HEK293 (cell line): Measurements from ENCODE around the gene TOMM5.

ENCODE experiments used
- CTCF ChIA-PET: fragments of 350-600 bp; formaldehyde crosslinking; extraction: SDS; loops from one replicate; lab custom pipeline; 2021; ENCODE audit warnings: antibody characterized with exemption; lab: Yijun Ruan, JAX
- POLR2A ChIA-PET: fragments of 300-600 bp; formaldehyde crosslinking; extraction: SDS; loops from one replicate; lab custom pipeline; 2020; ENCODE audit warnings: antibody characterized with exemption, inconsistent platforms; lab: Yijun Ruan, JAX
- H3K27ac ChIP-seq: fragments of 200-500 bp; sonication (Bioruptor generic); 2 replicates; pipeline ENCODE4 v1.5.1; 2014; ENCODE audit warnings: low read depth, low read length, control low read depth, inconsistent platforms; ENCODE audit errors: extremely low read depth
- H3K36me3 ChIP-seq, 2 experiments: fragments of 200-500 bp in 1 of 2; sonication (Bioruptor generic) in 1 of 2; 1 replicate in 1 of 2; 2 replicates in 1 of 2; pipeline ENCODE4 v1.5.1; 2014 to 2017; ENCODE audit warnings: inconsistent platforms in 2 of 2, low read length in 2 of 2; ENCODE audit not compliant: control insufficient read depth in 2 of 2, insufficient read depth in 1 of 2
- H3K4me1 ChIP-seq: fragments of 200-500 bp; sonication (Bioruptor generic); 2 replicates; pipeline ENCODE4 v1.5.1; 2014; ENCODE audit warnings: mild to moderate bottlenecking, low read length, inconsistent platforms; ENCODE audit not compliant: control insufficient read depth, insufficient read depth
- H3K4me3 ChIP-seq: 2 replicates; pipeline ENCODE4 v1.5.1; 2011; ENCODE audit warnings: low read depth, mild to moderate bottlenecking, control low read depth, low read length, moderate library complexity
- H3K9me3 ChIP-seq: fragments of 200-500 bp; sonication (Bioruptor generic); 2 replicates; pipeline ENCODE4 v1.5.1; 2014; ENCODE audit warnings: low read depth, low read length, inconsistent platforms; ENCODE audit not compliant: control insufficient read depth, insufficient read depth
- CTCF ChIP-seq: fragments of 450-650 bp; formaldehyde crosslinking; IDR thresholded peaks from 2 replicates; pipeline ENCODE4 v1.5.1; 2016; ENCODE audit warnings: missing biosample characterization, missing genetic modification characterization
- KLF10 ChIP-seq: fragments of 450-650 bp; IDR thresholded peaks from 2 replicates; pipeline ENCODE4 v1.5.1; 2018; ENCODE audit warnings: missing biosample characterization, mild to moderate bottlenecking, missing genetic modification characterization
- KLF9 ChIP-seq: fragments of 450-650 bp; formaldehyde crosslinking; IDR thresholded peaks from 2 replicates; pipeline ENCODE4 v1.5.1; 2016; ENCODE audit warnings: missing biosample characterization, missing genetic modification characterization, low read depth
- MEIS1 ChIP-seq: sonication (generic); formaldehyde crosslinking; IDR thresholded peaks from 2 replicates; pipeline ENCODE4 v1.8.1; 2022; ENCODE audit warnings: missing genetic modification reagents, mild to moderate bottlenecking, borderline replicate concordance
- YY1 ChIP-seq: fragments of 450-650 bp; formaldehyde crosslinking; IDR thresholded peaks from 2 replicates; pipeline ENCODE4 v1.5.1; 2018; ENCODE audit warnings: missing biosample characterization, missing genetic modification characterization
- ZBTB48 ChIP-seq: fragments of 450-650 bp; formaldehyde crosslinking; IDR thresholded peaks from 2 replicates; pipeline ENCODE4 v1.5.1; 2016; ENCODE audit warnings: missing biosample characterization, missing genetic modification characterization
- ZNF10 ChIP-seq: fragments of 450-650 bp; formaldehyde crosslinking; IDR thresholded peaks from 2 replicates; pipeline ENCODE4 v1.5.1; 2017; ENCODE audit warnings: missing biosample characterization, missing genetic modification characterization
- ZNF133 ChIP-seq: fragments of 450-650 bp; formaldehyde crosslinking; IDR thresholded peaks from 2 replicates; pipeline ENCODE4 v1.5.1; 2016; ENCODE audit warnings: missing biosample characterization, missing genetic modification characterization
- ZNF202 ChIP-seq: fragments of 450-650 bp; formaldehyde crosslinking; IDR thresholded peaks from 2 replicates; pipeline ENCODE4 v1.5.1; 2016; ENCODE audit warnings: missing biosample characterization, missing genetic modification characterization, borderline replicate concordance
- ZNF211 ChIP-seq: fragments of 450-650 bp; formaldehyde crosslinking; IDR thresholded peaks from 2 replicates; pipeline ENCODE4 v1.5.1; 2016; ENCODE audit warnings: low read depth, missing biosample characterization, missing genetic modification characterization
- ZNF248 ChIP-seq: fragments of 450-650 bp; formaldehyde crosslinking; IDR thresholded peaks from 2 replicates; pipeline ENCODE4 v1.5.1; 2017; ENCODE audit warnings: missing biosample characterization, missing genetic modification characterization
- ZNF302 ChIP-seq: fragments of 450-650 bp; formaldehyde crosslinking; IDR thresholded peaks from 2 replicates; pipeline ENCODE4 v1.5.1; 2016; ENCODE audit warnings: missing biosample characterization, missing genetic modification characterization, low read depth
- ZNF354C ChIP-seq: fragments of 450-650 bp; formaldehyde crosslinking; IDR thresholded peaks from 2 replicates; pipeline ENCODE4 v1.5.1; 2016; ENCODE audit warnings: missing biosample characterization, missing genetic modification characterization, low read depth, borderline replicate concordance
- ZNF37A ChIP-seq: fragments of 450-650 bp; IDR thresholded peaks from 2 replicates; pipeline ENCODE4 v1.5.1; 2018; ENCODE audit warnings: missing biosample characterization, missing genetic modification characterization
- ZNF423 ChIP-seq: fragments of 450-650 bp; formaldehyde crosslinking; IDR thresholded peaks from 2 replicates; pipeline ENCODE4 v1.5.1; 2016; ENCODE audit warnings: missing biosample characterization, missing genetic modification characterization
- ZNF530 ChIP-seq: fragments of 450-650 bp; formaldehyde crosslinking; IDR thresholded peaks from 2 replicates; pipeline ENCODE4 v1.5.1; 2016; ENCODE audit warnings: low read depth, missing biosample characterization, missing genetic modification characterization
- ZNF610 ChIP-seq: fragments of 450-650 bp; formaldehyde crosslinking; IDR thresholded peaks from 2 replicates; pipeline ENCODE4 v1.5.1; 2016; ENCODE audit warnings: missing biosample characterization, missing genetic modification characterization, borderline replicate concordance
- ZNF645 ChIP-seq: fragments of 450-650 bp; formaldehyde crosslinking; IDR thresholded peaks from 2 replicates; pipeline ENCODE4; 2016; ENCODE audit warnings: missing biosample characterization, missing genetic modification characterization
- ZNF747 ChIP-seq: fragments of 450-650 bp; formaldehyde crosslinking; IDR thresholded peaks from 2 replicates; pipeline ENCODE4 v1.5.1; 2016; ENCODE audit warnings: missing biosample characterization, missing genetic modification characterization
- ZNF785 ChIP-seq: fragments of 450-650 bp; formaldehyde crosslinking; IDR thresholded peaks from 2 replicates; pipeline ENCODE4 v1.5.1; 2016; ENCODE audit warnings: missing biosample characterization, missing genetic modification characterization
- ZNF792 ChIP-seq: fragments of 450-650 bp; formaldehyde crosslinking; IDR thresholded peaks from 2 replicates; pipeline ENCODE4 v1.5.1; 2016; ENCODE audit warnings: missing biosample characterization, missing genetic modification characterization
- ZNF837 ChIP-seq: fragments of 450-650 bp; formaldehyde crosslinking; IDR thresholded peaks from 2 replicates; pipeline ENCODE4 v1.5.1; 2016; ENCODE audit warnings: missing biosample characterization, missing genetic modification characterization
- ZSCAN30 ChIP-seq: fragments of 450-650 bp; IDR thresholded peaks from 2 replicates; pipeline ENCODE4 v1.5.1; 2018; ENCODE audit warnings: missing biosample characterization, mild to moderate bottlenecking, missing genetic modification characterization, moderate library complexity
- TF ChIP-seq, protein P1 (sequence below): fragments of 450-650 bp; IDR thresholded peaks from 2 replicates; pipeline ENCODE4 v1.5.1; 2018; ENCODE audit warnings: missing biosample characterization, missing genetic modification characterization

TOMM5 gene

GRCh38 chr9:37542895-37543294 lies 49.5 kb downstream of the TOMM5 start (continued):
- TF ChIP-seq ZNF645 (tag by site-specific recombination) (no peak), ZNF10 (tag by site-specific recombination) (no peak)

GRCh38 chr9:37542488-37542887 lies 49.9 kb downstream of the TOMM5 start:
- no peak overlapping the region for H3K4me3 ChIP-seq
- TF ChIP-seq ZNF837 (tag by site-specific recombination) (no peak), ZNF423 (tag by site-specific recombination) (no peak), ZNF354C (tag by site-specific recombination) (no peak), CTCF (tag by site-specific recombination) (no peak), ZNF37A (no peak), ZNF747 (tag by site-specific recombination) (no peak), ZBTB48 (no peak)
- TF ChIP-seq, protein P1, sequence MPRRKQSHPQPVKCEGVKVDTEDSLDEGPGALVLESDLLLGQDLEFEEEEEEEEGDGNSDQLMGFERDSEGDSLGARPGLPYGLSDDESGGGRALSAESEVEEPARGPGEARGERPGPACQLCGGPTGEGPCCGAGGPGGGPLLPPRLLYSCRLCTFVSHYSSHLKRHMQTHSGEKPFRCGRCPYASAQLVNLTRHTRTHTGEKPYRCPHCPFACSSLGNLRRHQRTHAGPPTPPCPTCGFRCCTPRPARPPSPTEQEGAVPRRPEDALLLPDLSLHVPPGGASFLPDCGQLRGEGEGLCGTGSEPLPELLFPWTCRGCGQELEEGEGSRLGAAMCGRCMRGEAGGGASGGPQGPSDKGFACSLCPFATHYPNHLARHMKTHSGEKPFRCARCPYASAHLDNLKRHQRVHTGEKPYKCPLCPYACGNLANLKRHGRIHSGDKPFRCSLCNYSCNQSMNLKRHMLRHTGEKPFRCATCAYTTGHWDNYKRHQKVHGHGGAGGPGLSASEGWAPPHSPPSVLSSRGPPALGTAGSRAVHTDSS (tag by site-specific recombination) = no peak
- TF ChIP-seq, all 188 proteins: peak for 0
- POLR2A ChIA-PET = no interaction called here
- Histone ChIP-seq H3K36me3 (peaks cover 0 to 37% of the 10 kb centered on the region in 2 experiments; a peak in 2 of 3 replicates), H3K4me1 (no peaks in the 10 kb centered on the region), H3K9me3 (no peaks in the 10 kb centered on the region), H3K27ac (no peak overlapping the region)
- CTCF ChIA-PET = no interaction called here

GRCh38 chr9:37541465-37541864 lies 50.9 kb downstream of the TOMM5 start:
- Histone ChIP-seq H3K4me1 (no peaks in the 10 kb centered on the region), H3K9me3 (no peaks in the 10 kb centered on the region), H3K4me3 (no peak overlapping the region), H3K36me3 (peaks cover 0 to 47% of the 10 kb centered on the region in 2 experiments; a peak in 2 of 3 replicates), H3K27ac (no peak overlapping the region)
- POLR2A ChIA-PET = no interaction called here
- TF ChIP-seq MEIS1 (no peak), YY1 (tag by site-specific recombination) (no peak), KLF9 (tag by site-specific recombination) (no peak), ZNF248 (tag by site-specific recombination) (no peak), ZNF202 (tag by site-specific recombination) (no peak), ZNF211 (tag by site-specific recombination) (no peak), ZNF530 (tag by site-specific recombination) (no peak), ZNF792 (tag by site-specific recombination) (no peak), ZNF133 (tag by site-specific recombination) (no peak), KLF10 (tag by site-specific recombination) (no peak), ZNF610 (no peak), ZNF785 (tag by site-specific recombination) (no peak), ZSCAN30 (tag by site-specific recombination) (no peak), ZNF302 (tag by site-specific recombination) (no peak)
- CTCF ChIA-PET = no interaction called here
